Stimulated activated CD4-positive, alpha-beta T cell treated with anti-CD3 and anti-CD28 coated beads, Interleukin-4, amount 100 ng/mL, for 48 hours (primary cell): Measurements from ENCODE around the gene ZNF593OS.
A peak's percentile ranks its signal among the peaks of the same experiment; 100 is the strongest.

Experiments used
- DNase-seq, 2 donors: peaks; one replicate each; pipeline ENCODE4 v3.0.0-alpha.2; 2020; ENCODE audit warnings: low read depth in 2 of 2

ZNF593OS gene

GRCh38 chr1:26184086-26184485 lies 12.5 kb upstream of the ZNF593OS start:
- DNase-seq = no peak

GRCh38 chr1:26182383-26182696 lies 10.7 kb upstream of the ZNF593OS start:
- DNase-seq = no peak

- DNase-seq = no peak
Observed at GRCh38 chr1:26181586-26182382, 10.2 kb upstream of the ZNF593OS start.

GRCh38 chr1:26180010-26180506 lies 8.4 kb upstream of the ZNF593OS start:
- no peak for DNase-seq

GRCh38 chr1:26177182-26177684 lies 5.6 kb upstream of the ZNF593OS start, which contains the start of gene CNKSR1:
Gene CNKSR1, plus strand, starts transcription at chr1:26177491. Its CDS starts 57 bp downstream, at chr1:26177548.
- no peak for DNase-seq

- no peak for DNase-seq
Observed at GRCh38 chr1:26175346-26175745, 3.7 kb upstream of the ZNF593OS start.

- no peak for DNase-seq
Observed at GRCh38 chr1:26170472-26170821, 1.2 kb downstream of the ZNF593OS start.

GRCh38 chr1:26169669-26170471 lies 1.8 kb downstream of the ZNF593OS start, which contains the start of gene ZNF593:
Gene ZNF593, plus strand, starts transcription at chr1:26169908. Its CDS starts 76 bp downstream, at chr1:26169984.
- peak; percentile 84 to 85 for DNase-seq

GRCh38 chr1:26169198-26169554 lies 2.5 kb downstream of the ZNF593OS start:
- DNase-seq = no peak

- DNase-seq = no peak
Observed at GRCh38 chr1:26168410-26169197, 3.0 kb downstream of the ZNF593OS start, which contains the start of gene C1orf232. Gene C1orf232, minus strand, starts transcription at chr1:26168963. Its CDS starts 464 bp downstream, at chr1:26168499.

GRCh38 chr1:26166719-26167281 lies 4.8 kb downstream of the ZNF593OS start:
- DNase-seq = no peak

GRCh38 chr1:26164861-26165842 lies 6.5 kb downstream of the ZNF593OS start:
- no peak for DNase-seq

GRCh38 chr1:26164036-26164860 lies 7.4 kb downstream of the ZNF593OS start:
- DNase-seq = peak; percentile 28 to 54

- no peak for DNase-seq
Observed at GRCh38 chr1:26163684-26164035, 8.0 kb downstream of the ZNF593OS start.

GRCh38 chr1:26162220-26162709 lies 9.4 kb downstream of the ZNF593OS start:
- DNase-seq = no peak

- peak; percentile 20 to 29 for DNase-seq
Observed at GRCh38 chr1:26161415-26162219, 10.0 kb downstream of the ZNF593OS start.

GRCh38 chr1:26160527-26161414 lies 10.9 kb downstream of the ZNF593OS start:
- no peak for DNase-seq

- DNase-seq = no peak
Observed at GRCh38 chr1:26159743-26160039, 11.9 kb downstream of the ZNF593OS start.
